ENCODE data around the gene DPM2. TPM values are rescaled to one million over a fixed set of nuclear protein-coding genes. Genes with fewer than 3 reads are reported as not detected.
A peak's percentile ranks its signal among the peaks of the same experiment; 100 is the strongest.

DPM2 gene
- total RNA-seq, 1 donor from 2014 or later: 34.0 TPM

GRCh38 chr9:127974769-127975261 is 37.2 kb upstream of the DPM2 start:
- Mint-ChIP-seq H3K27ac (peak overlapping the region; percentile 76), H3K9me3 (ENCODE audit: low read depth) (no peaks in the 10 kb centered on the region), H3K4me1 (ENCODE audit: low read depth) (peaks cover 48% of the 10 kb centered on the region), H3K27me3 (no peaks in the 10 kb centered on the region), H3K36me3 (ENCODE audit: insufficient read depth) (no peaks in the 10 kb centered on the region), H3K4me3 (ENCODE audit: low read depth) (no peak overlapping the region)
- no peak for DNase-seq (ENCODE audit: low spot score, unreplicated experiment)
- TF ChIP-seq, protein P1, sequence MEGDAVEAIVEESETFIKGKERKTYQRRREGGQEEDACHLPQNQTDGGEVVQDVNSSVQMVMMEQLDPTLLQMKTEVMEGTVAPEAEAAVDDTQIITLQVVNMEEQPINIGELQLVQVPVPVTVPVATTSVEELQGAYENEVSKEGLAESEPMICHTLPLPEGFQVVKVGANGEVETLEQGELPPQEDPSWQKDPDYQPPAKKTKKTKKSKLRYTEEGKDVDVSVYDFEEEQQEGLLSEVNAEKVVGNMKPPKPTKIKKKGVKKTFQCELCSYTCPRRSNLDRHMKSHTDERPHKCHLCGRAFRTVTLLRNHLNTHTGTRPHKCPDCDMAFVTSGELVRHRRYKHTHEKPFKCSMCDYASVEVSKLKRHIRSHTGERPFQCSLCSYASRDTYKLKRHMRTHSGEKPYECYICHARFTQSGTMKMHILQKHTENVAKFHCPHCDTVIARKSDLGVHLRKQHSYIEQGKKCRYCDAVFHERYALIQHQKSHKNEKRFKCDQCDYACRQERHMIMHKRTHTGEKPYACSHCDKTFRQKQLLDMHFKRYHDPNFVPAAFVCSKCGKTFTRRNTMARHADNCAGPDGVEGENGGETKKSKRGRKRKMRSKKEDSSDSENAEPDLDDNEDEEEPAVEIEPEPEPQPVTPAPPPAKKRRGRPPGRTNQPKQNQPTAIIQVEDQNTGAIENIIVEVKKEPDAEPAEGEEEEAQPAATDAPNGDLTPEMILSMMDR (IDR thresholded peaks at IDR 0.05; ENCODE audit: unreplicated experiment): no peak

DNA sequence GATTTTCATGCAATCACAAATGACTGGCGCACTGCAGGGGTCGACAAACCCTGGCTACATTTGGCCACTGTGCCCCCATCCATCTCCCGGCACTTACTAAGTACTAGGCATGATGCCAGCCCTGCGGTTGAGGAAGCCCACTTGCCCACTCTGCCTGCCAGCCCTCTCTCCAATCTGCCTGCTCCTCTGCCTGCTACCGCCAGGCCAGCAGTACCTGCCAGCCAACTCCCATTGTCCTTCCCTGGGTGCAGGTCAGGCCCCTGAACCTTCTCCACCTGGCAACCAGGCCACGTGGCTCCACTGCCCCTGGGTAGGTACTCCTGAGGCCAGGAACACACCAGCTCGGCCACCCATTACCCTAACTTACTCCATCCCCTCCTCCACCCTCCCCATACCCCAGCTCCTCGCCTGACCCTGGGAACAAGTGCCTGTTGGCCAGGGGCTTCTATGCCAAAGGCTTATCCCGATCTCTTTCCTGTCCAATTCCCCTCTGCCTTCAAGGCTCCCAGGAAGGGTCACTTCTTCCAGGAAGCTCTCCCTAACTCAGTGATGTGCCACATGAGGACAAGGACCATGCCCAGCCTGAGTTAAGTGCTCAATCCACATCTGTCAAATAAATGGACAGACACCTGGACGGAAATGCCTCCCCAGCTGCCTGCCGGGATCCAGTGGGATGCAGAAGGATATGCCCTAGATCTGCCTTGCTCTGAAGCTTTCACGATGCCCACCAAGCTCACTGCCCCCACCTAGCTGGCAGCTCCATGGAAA is 36.5 kb upstream of the DPM2 start:
- H3K27me3 Mint-ChIP-seq: no peaks in the 10 kb centered on the region
- peaks cover 47% of the 10 kb centered on the region for H3K4me1 Mint-ChIP-seq (ENCODE audit: low read depth)

GRCh38 chr9:127973169-127974000 is 35.7 kb upstream of the DPM2 start:
- H3K4me3 Mint-ChIP-seq (ENCODE audit: low read depth): no peak overlapping the region
- H3K27me3 Mint-ChIP-seq: no peaks in the 10 kb centered on the region
- H3K4me1 Mint-ChIP-seq (ENCODE audit: low read depth): peaks cover 42% of the 10 kb centered on the region
- H3K9me3 Mint-ChIP-seq (ENCODE audit: low read depth): no peaks in the 10 kb centered on the region
- TF ChIP-seq, protein P1 (IDR thresholded peaks at IDR 0.05; ENCODE audit: unreplicated experiment): no peak
- no peak for DNase-seq (ENCODE audit: low spot score, unreplicated experiment)
- no peak overlapping the region for H3K27ac Mint-ChIP-seq
- H3K36me3 Mint-ChIP-seq (ENCODE audit: insufficient read depth): no peaks in the 10 kb centered on the region

More for the DNA sequence above, 36.5 kb upstream of the DPM2 start:
- Mint-ChIP-seq H3K36me3 (ENCODE audit: insufficient read depth) (no peaks in the 10 kb centered on the region), H3K9me3 (ENCODE audit: low read depth) (no peaks in the 10 kb centered on the region), H3K4me3 (ENCODE audit: low read depth) (no peak overlapping the region), H3K27ac (peak overlapping the region; percentile 85)
- no peak for DNase-seq (ENCODE audit: low spot score, unreplicated experiment)
- TF ChIP-seq, protein P1 (IDR thresholded peaks at IDR 0.05; ENCODE audit: unreplicated experiment): no peak

GRCh38 chr9:127972236-127972871 is 34.7 kb upstream of the DPM2 start:
- peaks cover 34% of the 10 kb centered on the region for H3K4me1 Mint-ChIP-seq (ENCODE audit: low read depth)

More at GRCh38 chr9:127972236-127972871, 34.7 kb upstream of the DPM2 start:
- Mint-ChIP-seq H3K9me3 (ENCODE audit: low read depth) (no peaks in the 10 kb centered on the region), H3K36me3 (ENCODE audit: insufficient read depth) (no peaks in the 10 kb centered on the region), H3K27ac (no peak overlapping the region), H3K4me3 (ENCODE audit: low read depth) (no peak overlapping the region), H3K27me3 (no peaks in the 10 kb centered on the region)
- no peak for DNase-seq (ENCODE audit: low spot score, unreplicated experiment)
- TF ChIP-seq, protein P1 (IDR thresholded peaks at IDR 0.05; ENCODE audit: unreplicated experiment): no peak

Data from progenitor cell of endocrine pancreas (in vitro differentiated cells).